GM12801 (cell line): ENCODE results near the gene NUDT16L1.

Source experiments
- CTCF ChIP-seq: IDR thresholded peaks from one replicate; pipeline ENCODE4 v1.5.1; 2011; ENCODE audit warnings: control low read depth; ENCODE audit not compliant: insufficient read length; ENCODE audit errors: extremely low read depth

NUDT16L1 gene

GRCh38 chr16:4693296-4693955 is at the start of gene NUDT16L1:
Gene NUDT16L1, plus strand, starts transcription at chr16:4693562. Its CDS starts 165 bp downstream, at chr16:4693727.
- TF ChIP-seq CTCF: no peak

GRCh38 chr16:4646773-4647643 is 46.4 kb upstream of the NUDT16L1 start:
- no peak for TF ChIP-seq CTCF

- TF ChIP-seq CTCF: no peak
Observed at GRCh38 chr16:4647644-4647980, 45.8 kb upstream of the NUDT16L1 start.

- no peak for TF ChIP-seq CTCF
Observed at GRCh38 chr16:4648917-4649316, 44.4 kb upstream of the NUDT16L1 start.

GRCh38 chr16:4649744-4650442 is 43.5 kb upstream of the NUDT16L1 start:
- TF ChIP-seq CTCF: no peak

- TF ChIP-seq CTCF: no peak
Observed at GRCh38 chr16:4651827-4652226, 41.5 kb upstream of the NUDT16L1 start.

- TF ChIP-seq CTCF: no peak
Observed at GRCh38 chr16:4652561-4652960, 40.8 kb upstream of the NUDT16L1 start.
